GM19438 (cell line): ENCODE measurements around the gene SMAD6.

Experiments
- ATAC-seq: cut with Tn5 transposase; IDR thresholded peaks from one replicate; pipeline ENCODE4 v1.9.1; 2021; ENCODE audit warnings: low read depth; ENCODE audit not compliant: unreplicated experiment

The SMAD6 gene

GRCh38 chr15:66701422-66702034 is 508 bp upstream of the SMAD6 start:
- ATAC-seq, result no peak

DNA sequence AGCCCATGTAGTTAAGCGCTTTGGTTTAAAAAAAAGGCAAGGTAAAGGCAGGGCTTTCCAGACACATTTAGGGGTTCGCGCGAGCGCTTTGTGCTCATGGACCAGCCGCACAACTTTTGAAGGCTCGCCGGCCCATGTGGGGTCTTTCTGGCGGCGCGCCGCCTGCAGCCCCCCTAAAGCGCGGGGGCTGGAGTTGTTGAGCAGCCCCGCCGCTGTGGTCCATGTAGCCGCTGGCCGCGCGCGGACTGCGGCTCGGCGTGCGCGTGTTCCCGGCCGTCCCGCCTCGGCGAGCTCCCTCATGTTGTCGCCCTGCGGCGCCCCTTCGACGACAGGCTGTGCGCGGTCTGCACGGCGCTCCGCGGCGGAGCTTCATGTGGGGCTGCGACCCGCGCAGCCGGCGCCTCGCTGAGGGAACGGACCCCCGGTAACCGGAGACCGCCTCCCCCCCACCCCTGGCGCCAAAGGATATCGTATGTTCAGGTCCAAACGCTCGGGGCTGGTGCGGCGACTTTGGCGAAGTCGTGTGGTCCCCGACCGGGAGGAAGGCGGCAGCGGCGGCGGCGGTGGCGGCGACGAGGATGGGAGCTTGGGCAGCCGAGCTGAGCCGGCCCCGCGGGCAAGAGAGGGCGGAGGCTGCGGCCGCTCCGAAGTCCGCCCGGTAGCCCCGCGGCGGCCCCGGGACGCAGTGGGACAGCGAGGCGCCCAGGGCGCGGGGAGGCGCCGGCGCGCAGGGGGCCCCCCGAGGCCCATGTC is 927 bp downstream of the SMAD6 start:
- no peak for ATAC-seq

GRCh38 chr15:66703540-66703941 is 1.5 kb downstream of the SMAD6 start:
- ATAC-seq, result no peak

DNA sequence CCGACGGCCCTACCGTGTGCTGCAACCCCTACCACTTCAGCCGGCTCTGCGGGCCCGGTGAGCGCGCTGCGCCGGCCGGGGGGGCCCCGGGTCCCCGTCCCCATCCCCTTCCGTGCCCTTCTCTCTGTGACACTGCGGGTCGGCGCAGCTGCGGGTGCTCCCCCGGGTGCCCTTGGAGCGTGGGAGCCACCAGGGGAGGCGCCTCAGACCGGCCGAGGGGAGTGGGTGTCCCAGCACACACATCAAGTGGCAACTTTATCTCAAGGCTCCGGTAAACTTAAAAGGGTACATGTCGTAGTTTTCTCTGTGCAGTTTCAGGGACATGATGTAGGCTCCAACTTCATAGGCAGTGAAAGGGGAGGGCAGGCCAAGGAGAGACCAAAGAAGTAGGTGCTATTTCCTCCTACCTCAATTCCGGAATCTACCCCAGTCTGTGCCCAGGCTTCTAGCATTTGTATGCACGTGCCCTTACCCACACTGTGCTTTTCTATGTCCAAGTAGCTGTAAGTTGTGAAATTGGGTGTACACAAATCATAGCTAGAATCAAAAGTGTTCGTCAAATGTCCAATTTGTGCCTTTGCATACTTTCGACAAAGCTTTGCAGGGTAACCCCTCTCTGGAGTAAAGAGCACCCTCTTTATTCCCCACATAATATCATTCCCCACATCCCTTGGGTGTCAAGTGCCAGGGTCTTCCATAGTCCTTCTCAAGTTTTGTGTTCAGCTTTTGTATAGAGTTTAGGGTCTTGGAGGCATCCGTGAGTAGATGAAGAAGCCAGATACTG is 2.2 kb downstream of the SMAD6 start:
- no peak for ATAC-seq

DNA sequence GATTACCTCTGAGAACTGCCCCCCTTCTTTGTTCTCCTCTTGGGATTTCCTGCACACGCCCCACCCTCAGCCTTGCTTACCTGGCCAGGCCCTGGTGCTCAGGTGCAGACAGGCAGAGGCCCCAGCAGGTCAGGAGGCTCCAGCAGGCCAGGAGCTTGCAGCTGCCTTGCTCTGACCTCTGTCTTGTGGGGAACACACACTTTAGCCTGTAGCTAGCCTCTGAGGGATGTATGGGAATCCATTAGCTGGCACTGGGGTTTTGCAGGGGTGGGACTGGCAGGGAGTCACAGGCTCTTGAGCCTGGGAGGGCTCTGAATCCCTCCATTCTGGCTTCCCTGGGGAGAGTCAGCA is 2.7 kb downstream of the SMAD6 start:
- no peak for ATAC-seq

GRCh38 chr15:66705277-66706146 is 3.5 kb downstream of the SMAD6 start:
- no peak for ATAC-seq

DNA sequence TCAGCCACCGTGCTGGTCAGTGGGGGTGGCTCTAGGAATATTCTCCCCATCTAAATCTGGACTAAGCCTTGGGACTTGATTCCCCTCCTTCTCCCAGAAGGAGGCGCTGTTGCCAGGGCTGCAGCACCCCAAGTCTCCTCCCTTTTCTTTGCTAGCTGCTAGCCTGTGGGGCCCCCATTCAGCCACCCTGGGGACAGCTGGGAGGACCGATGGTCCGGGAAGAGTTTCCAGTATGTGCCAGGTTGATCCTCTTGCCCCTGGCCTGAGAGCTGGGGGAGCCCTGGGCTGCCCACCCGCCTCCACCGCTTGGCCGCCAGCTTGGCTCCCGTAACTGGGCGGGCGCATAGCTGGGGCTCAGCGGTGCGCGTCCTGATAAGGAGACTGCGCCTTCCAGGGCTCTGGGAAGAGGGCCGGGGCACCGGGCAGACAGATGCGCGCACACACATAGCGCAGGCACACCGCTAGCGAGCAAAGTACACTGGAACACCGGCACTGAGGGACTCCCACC is 4.2 kb downstream of the SMAD6 start:
- ATAC-seq, result no peak

GRCh38 chr15:66706840-66707239 is 4.8 kb downstream of the SMAD6 start:
- no peak for ATAC-seq

DNA sequence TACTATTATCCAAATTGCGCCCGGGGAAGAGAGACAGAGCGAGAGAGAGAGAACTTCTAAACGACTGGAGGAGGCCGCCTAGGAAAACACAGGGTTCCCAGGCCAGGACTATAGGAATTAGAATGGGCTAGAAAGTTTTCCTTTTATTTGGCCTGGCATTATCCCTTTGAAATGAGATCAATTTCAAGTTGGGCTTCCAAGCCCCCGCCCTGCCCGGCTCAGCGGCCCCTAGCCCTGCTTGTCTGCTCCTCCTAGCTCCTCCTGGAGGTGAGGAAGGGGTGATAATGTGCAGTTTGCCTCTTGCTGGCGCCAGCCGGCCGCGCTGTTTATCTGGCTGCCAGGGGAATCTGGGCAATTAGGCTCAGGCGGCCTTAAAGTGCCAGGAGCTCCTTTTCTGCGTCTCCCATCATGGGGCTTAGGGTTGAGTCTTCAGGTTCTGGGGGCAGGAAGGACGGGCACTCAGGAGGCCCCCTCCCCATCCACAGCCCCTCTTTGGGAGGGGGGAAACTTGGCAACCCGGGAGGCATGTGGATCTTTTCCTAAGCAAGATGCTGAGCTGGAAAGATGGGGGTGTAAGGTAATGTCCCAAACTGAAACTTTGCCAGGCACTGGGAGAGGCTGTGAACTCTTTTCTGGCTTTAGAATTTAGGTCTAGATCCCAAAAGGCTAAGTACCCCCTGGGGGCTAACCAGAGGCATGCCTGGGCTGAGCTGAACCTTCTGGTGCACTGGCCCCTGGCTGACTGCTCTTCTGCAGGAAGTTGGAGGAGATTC is 5.5 kb downstream of the SMAD6 start:
- no peak for ATAC-seq

DNA sequence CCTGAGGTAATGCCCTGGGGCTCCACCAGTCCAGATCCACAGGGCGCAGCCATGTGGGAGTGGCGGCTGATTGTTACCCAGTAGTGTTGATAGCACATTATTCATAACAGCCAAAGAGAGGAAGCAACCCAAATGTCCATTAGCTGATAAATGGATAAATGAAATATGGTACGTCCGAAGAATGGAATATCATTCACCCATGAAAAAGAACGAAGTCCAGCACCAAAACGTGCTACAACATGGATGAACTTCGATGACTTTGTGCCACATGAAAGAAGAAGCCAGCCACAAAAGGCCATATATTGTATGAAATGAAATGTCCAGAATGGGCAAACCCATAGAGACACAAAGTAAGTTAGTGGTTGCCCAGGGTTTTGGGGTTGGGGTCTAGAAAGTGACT is 6.4 kb downstream of the SMAD6 start:
- ATAC-seq, result no peak

GRCh38 chr15:66709884-66710283 is 7.8 kb downstream of the SMAD6 start:
- ATAC-seq, result no peak

- ATAC-seq, result no peak
Measured at GRCh38 chr15:66711260-66711659, 9.2 kb downstream of the SMAD6 start.

- no peak for ATAC-seq
Measured at GRCh38 chr15:66711862-66712261, 9.8 kb downstream of the SMAD6 start.

- no peak for ATAC-seq
Measured at GRCh38 chr15:66713843-66714508, 11.9 kb downstream of the SMAD6 start.

DNA sequence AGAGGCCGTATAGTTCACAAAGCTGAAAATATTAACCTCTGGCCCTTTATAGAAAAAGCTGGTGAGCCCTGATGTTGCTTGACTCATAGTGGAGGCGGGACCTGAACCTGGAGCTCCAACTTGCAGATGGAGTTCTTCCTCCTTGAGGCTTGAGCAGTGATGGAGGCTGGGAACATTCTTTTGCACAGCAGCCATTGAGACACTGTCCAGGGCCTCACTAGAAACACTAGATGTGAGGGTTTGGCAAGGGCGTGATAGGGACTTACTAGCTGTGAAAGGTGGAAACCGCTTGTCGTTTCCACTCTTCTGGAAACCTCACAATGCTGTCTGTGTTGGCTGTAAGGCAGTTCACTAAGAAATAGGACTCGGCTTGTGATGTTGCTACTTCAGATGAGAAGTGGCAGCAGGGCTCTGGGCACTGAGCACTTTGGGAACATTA is 12.5 kb downstream of the SMAD6 start:
- ATAC-seq, result no peak

- ATAC-seq, result no peak
Measured at GRCh38 chr15:66715181-66715624, 13.2 kb downstream of the SMAD6 start.

DNA sequence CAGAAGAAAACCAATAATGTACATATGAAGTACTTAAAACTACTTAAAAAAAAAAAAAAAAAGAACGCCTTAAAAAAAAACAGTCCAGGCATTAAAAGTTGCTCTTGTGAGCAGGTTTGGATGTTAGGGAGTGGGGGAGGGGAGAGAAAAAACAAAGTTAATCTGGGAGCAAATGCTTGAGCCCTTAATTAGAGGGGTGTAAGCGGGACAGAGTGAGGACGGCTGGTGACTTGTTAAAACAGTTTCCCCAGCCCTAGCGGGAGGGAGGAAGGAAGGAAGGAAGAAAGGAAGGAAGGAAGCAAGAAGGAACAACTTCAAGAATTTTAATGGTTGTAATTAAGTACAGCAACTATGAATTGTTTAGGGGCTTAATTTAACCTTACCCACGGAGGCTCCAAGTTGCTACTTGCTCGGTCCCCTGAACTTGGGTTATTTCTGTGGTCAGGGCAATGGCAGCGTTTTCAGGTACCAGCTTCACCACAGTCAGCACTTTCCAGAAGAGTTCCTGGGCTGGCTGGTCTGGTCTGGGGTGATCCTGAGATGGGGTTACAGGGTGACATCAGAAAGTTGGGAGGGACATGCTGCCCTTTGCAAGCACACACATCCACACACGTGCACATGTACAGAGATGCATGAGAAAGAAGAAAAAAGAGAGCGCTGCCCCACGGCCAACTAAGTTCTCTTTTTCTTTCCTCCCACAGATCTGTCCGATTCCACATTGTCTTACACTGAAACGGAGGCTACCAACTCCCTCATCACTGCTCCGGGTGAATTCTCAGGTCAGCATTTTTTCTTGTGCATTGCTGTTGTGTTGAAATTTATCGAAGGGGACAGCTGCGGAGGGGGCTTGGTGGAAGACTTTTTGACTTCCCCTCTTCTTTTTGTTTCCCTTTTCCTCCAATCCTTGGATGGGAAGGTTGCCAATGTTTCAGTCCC is 14.0 kb downstream of the SMAD6 start:
- ATAC-seq, result no peak

DNA sequence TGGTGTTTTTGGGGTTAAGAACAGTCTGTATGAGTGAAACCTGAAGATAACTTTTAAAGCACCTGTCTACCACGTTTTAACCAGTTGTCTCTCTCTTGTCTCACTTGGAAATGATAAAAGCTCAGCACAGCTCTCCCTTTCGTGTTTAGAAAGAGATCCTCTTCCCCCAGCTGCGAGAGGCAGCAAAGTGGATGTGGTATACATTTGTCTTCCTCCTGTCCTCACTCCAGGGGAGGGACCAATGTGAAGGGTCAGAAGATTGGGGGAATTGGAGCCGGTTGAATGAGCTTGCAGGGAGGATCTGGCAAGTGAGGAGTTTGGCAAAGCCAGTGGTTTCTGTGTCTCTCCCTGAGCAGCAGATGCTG is 14.6 kb downstream of the SMAD6 start:
- no peak for ATAC-seq
